GM21529 (cell line): ENCODE measurements around the gene NPPA.
"Not testable (repeated sequence)": the region's sequence is repeated elsewhere in the genome, so short reads cannot be mapped to it uniquely, and the experiment has no call there.

Experiments
- ATAC-seq: cut with Tn5 transposase; IDR thresholded peaks from one replicate; pipeline ENCODE4 v1.9.1; 2021; ENCODE audit not compliant: unreplicated experiment

Gene NPPA

GRCh38 chr1:11847667-11848372 lies at the start of gene NPPA:
Gene NPPA (minus strand): TSS chr1:11847783. CDS start chr1:11847684, 99 bp downstream.
- no peak for ATAC-seq

GRCh38 chr1:11894501-11894900 lies 46.9 kb upstream of the NPPA start:
- ATAC-seq, result not testable (repeated sequence)

- ATAC-seq, result no peak
These were observed 46.3 kb upstream of the NPPA start for GRCh38 chr1:11893907-11894251.

- ATAC-seq, result no peak
These were observed 44.0 kb upstream of the NPPA start for GRCh38 chr1:11891433-11892186.

- ATAC-seq, result no peak
These were observed 41.3 kb upstream of the NPPA start for GRCh38 chr1:11888877-11889208.

GRCh38 chr1:11888206-11888876 lies 40.8 kb upstream of the NPPA start:
- ATAC-seq, result no peak

- ATAC-seq, result no peak
These were observed 40.1 kb upstream of the NPPA start for GRCh38 chr1:11887666-11888007.

- ATAC-seq, result no peak
These were observed 39.5 kb upstream of the NPPA start for GRCh38 chr1:11886986-11887665.

GRCh38 chr1:11885916-11886315 lies 38.3 kb upstream of the NPPA start:
- no peak for ATAC-seq

GRCh38 chr1:11882814-11883538 lies 35.4 kb upstream of the NPPA start:
- no peak for ATAC-seq

- ATAC-seq, result no peak
These were observed 34.3 kb upstream of the NPPA start for GRCh38 chr1:11881749-11882441.

- no peak for ATAC-seq
These were observed 33.5 kb upstream of the NPPA start for GRCh38 chr1:11880911-11881748.

GRCh38 chr1:11880181-11880575 lies 32.6 kb upstream of the NPPA start:
- no peak for ATAC-seq

- no peak for ATAC-seq
These were observed 32.0 kb upstream of the NPPA start for GRCh38 chr1:11879311-11880180.

GRCh38 chr1:11878891-11879190 lies 31.3 kb upstream of the NPPA start:
- ATAC-seq, result no peak

GRCh38 chr1:11878081-11878890 lies 30.7 kb upstream of the NPPA start:
- ATAC-seq, result no peak

- no peak for ATAC-seq
These were observed 29.5 kb upstream of the NPPA start for GRCh38 chr1:11877074-11877473.

GRCh38 chr1:11875094-11875493 lies 27.5 kb upstream of the NPPA start:
- ATAC-seq, result no peak
